Nephron (organoid): ENCODE results near the gene TBCE.
"Not testable (repeated sequence)": the region's sequence is repeated elsewhere in the genome, so short reads cannot be mapped to it uniquely, and the experiment has no call there.

ENCODE experiments used
- H3K27ac Mint-ChIP-seq, 3 experiments: 2 replicates each; pipeline ENCODE4 v1.8.0; 2020; ENCODE audit warnings: mixed read lengths in 3 of 3, mild to moderate bottlenecking in 2 of 3, moderate library complexity in 1 of 3
- H3K27me3 Mint-ChIP-seq: 2 replicates; pipeline ENCODE4 v1.8.0; 2021; ENCODE audit warnings: low read depth, mild to moderate bottlenecking, moderate library complexity, mixed read lengths
- H3K36me3 Mint-ChIP-seq: 2 replicates; pipeline ENCODE4 v1.8.0; 2020; ENCODE audit warnings: low read depth, mixed read lengths
- H3K4me1 Mint-ChIP-seq: 2 replicates; pipeline ENCODE4 v1.8.0; 2020; ENCODE audit warnings: mixed read lengths
- H3K4me3 Mint-ChIP-seq, 3 experiments: 2 replicates each; pipeline ENCODE4 v1.8.0; 2020; ENCODE audit warnings: mild to moderate bottlenecking in 3 of 3, mixed read lengths in 3 of 3, moderate library complexity in 2 of 3
- H3K9me3 Mint-ChIP-seq: 2 replicates; pipeline ENCODE4 v1.8.0; 2020; ENCODE audit warnings: mixed read lengths
- CTCF ChIP-seq, 3 experiments: fragments of 200-600 bp; sonication (generic); IDR thresholded peaks; one replicate each; pipeline ENCODE4 v1.5.0; 2021; ENCODE audit warnings: antibody characterized with exemption in 3 of 3; ENCODE audit not compliant: unreplicated experiment in 3 of 3

TBCE gene

GRCh38 chr1:235460770-235461169 lies 93.5 kb downstream of the TBCE start:
- H3K4me3 Mint-ChIP-seq = no peak overlapping the region
- no peaks in the 10 kb centered on the region for H3K9me3 Mint-ChIP-seq
- no peak overlapping the region for H3K27ac Mint-ChIP-seq
- TF ChIP-seq CTCF (IDR thresholded peaks at IDR 0.05; ENCODE audit: unreplicated experiment in 3 of 3) = no peak
- H3K27me3 Mint-ChIP-seq = no peaks in the 10 kb centered on the region
- no peaks in the 10 kb centered on the region for H3K4me1 Mint-ChIP-seq
- H3K36me3 Mint-ChIP-seq = peaks cover 36% of the 10 kb centered on the region

GRCh38 chr1:235461954-235462353 lies 94.7 kb downstream of the TBCE start:
- no peak overlapping the region for H3K4me3 Mint-ChIP-seq
- no peak for TF ChIP-seq CTCF (IDR thresholded peaks at IDR 0.05; ENCODE audit: unreplicated experiment in 3 of 3)
- H3K36me3 Mint-ChIP-seq = peaks cover 38% of the 10 kb centered on the region
- no peaks in the 10 kb centered on the region for H3K4me1 Mint-ChIP-seq
- no peaks in the 10 kb centered on the region for H3K27me3 Mint-ChIP-seq
- no peaks in the 10 kb centered on the region for H3K9me3 Mint-ChIP-seq
- H3K27ac Mint-ChIP-seq = no peak overlapping the region

GRCh38 chr1:235462832-235463231 lies 95.6 kb downstream of the TBCE start:
- H3K4me3 Mint-ChIP-seq, H3K9me3 Mint-ChIP-seq, H3K4me1 Mint-ChIP-seq, H3K27ac Mint-ChIP-seq, H3K27me3 Mint-ChIP-seq: not testable (repeated sequence)
- peaks cover 38% of the 10 kb centered on the region for H3K36me3 Mint-ChIP-seq

- Mint-ChIP-seq H3K27ac (no peak overlapping the region), H3K27me3 (no peaks in the 10 kb centered on the region), H3K4me1 (no peaks in the 10 kb centered on the region), H3K36me3 (peaks cover 41% of the 10 kb centered on the region), H3K9me3 (no peaks in the 10 kb centered on the region), H3K4me3 (no peak overlapping the region)
- TF ChIP-seq CTCF (IDR thresholded peaks at IDR 0.05; ENCODE audit: unreplicated experiment in 3 of 3) = no peak
Measured at GRCh38 chr1:235465066-235465465, 97.8 kb downstream of the TBCE start.

- no peak overlapping the region for H3K4me3 Mint-ChIP-seq
- no peak overlapping the region for H3K27ac Mint-ChIP-seq
- H3K9me3 Mint-ChIP-seq = no peaks in the 10 kb centered on the region
- H3K4me1 Mint-ChIP-seq = no peaks in the 10 kb centered on the region
- H3K36me3 Mint-ChIP-seq = peaks cover 45% of the 10 kb centered on the region
- no peaks in the 10 kb centered on the region for H3K27me3 Mint-ChIP-seq
- TF ChIP-seq CTCF (IDR thresholded peaks at IDR 0.05; ENCODE audit: unreplicated experiment in 3 of 3) = no peak
Measured at GRCh38 chr1:235468004-235468403, 100.8 kb downstream of the TBCE start.

DNA sequence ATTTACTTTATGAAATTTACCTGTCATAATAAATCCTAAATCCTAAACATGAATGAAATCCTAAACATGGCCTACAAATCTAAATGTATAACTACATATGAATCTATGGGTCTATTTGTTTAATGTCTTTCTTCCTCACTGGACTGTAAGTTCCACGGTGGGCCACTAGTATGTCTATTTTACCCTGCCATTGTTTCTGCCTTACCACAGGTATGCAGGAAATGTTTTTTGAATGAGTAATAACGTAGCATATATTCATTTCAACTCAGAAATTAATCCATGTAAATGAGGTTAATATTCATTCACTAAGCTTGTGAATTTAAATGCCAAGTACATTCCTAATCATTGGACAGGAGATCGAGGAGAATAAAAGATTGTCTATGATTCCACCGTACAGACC lies 101.7 kb downstream of the TBCE start:
- no peaks in the 10 kb centered on the region for H3K27me3 Mint-ChIP-seq
- no peak overlapping the region for H3K27ac Mint-ChIP-seq
- TF ChIP-seq CTCF (IDR thresholded peaks at IDR 0.05; ENCODE audit: unreplicated experiment in 3 of 3) = no peak
- peaks cover 41% of the 10 kb centered on the region for H3K36me3 Mint-ChIP-seq
- H3K9me3 Mint-ChIP-seq = no peaks in the 10 kb centered on the region
- no peaks in the 10 kb centered on the region for H3K4me1 Mint-ChIP-seq
- no peak overlapping the region for H3K4me3 Mint-ChIP-seq

DNA sequence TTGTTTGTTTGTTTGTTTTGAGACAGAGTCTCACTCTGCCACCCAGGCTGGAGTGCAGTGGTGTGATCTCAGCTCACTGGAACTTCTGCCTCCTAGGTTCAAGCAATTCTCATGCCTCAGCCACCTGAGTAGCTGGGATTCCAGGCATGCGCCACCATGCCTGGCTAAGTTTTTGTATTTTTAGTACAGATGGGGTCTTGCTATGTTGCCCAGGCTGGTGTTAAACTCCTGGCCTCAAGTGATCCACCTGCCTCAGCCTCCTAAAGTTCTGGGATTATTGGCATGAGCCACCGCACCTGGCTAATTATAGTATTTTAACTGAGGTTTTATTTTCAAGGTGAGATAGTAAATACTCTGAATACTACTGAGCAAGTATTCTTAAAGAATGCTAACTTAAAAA lies 102.7 kb downstream of the TBCE start:
- H3K4me1 Mint-ChIP-seq, H3K9me3 Mint-ChIP-seq, H3K27me3 Mint-ChIP-seq, H3K27ac Mint-ChIP-seq, H3K4me3 Mint-ChIP-seq: not testable (repeated sequence)
- peaks cover 33% of the 10 kb centered on the region for H3K36me3 Mint-ChIP-seq
